Naive thymus-derived CD4-positive, alpha-beta T cell (primary cell): ENCODE results near the gene REEP1. TPM values are rescaled to one million over a fixed set of nuclear protein-coding genes. Genes with fewer than 3 reads are reported as not detected.
"Not testable (repeated sequence)": the region's sequence is repeated elsewhere in the genome, so short reads cannot be mapped to it uniquely, and the experiment has no call there.

Source experiments
- ATAC-seq: fragments of 150-1000 bp; cut with Tn5 transposase; 2 replicates; pipeline ENCODE4 v1.10.0; 2021; ENCODE audit warnings: mild to moderate bottlenecking, moderate library complexity
- CTCF ChIA-PET: fragments of 350-600 bp; sonication (Branson Sonifier 250); formaldehyde crosslinking; loops from one replicate; lab custom pipeline; 2021; ENCODE audit warnings: antibody characterized with exemption; lab: Charles Lee
- POLR2A ChIA-PET: fragments of 350-600 bp; sonication (Branson Sonifier 250); formaldehyde crosslinking; loops from one replicate; lab custom pipeline; 2021; ENCODE audit warnings: antibody characterized with exemption, inconsistent platforms; lab: Charles Lee
- DNase-seq, 9 donors: peaks; one replicate each; pipeline versions ENCODE4 v3.0.0 to v3.0.0-alpha.2; 2020 to 2022; ENCODE audit warnings: mixed read lengths in 1 of 9
- H3K27ac ChIP-seq: one replicate; pipeline ENCODE4 v1.7.0; 2013; ENCODE audit warnings: mild to moderate bottlenecking, low read depth, low read length, moderate library complexity
- H3K27me3 ChIP-seq, 2 donors: one replicate each; pipeline ENCODE4 v1.7.0; 2013; ENCODE audit warnings: low read length in 2 of 2, mild to moderate bottlenecking in 2 of 2, moderate library complexity in 2 of 2; ENCODE audit not compliant: control insufficient read depth in 2 of 2, insufficient read depth in 2 of 2
- H3K36me3 ChIP-seq, 3 experiments: 1 replicate in 2 of 3; 2 replicates in 1 of 3; pipeline ENCODE4 v1.7.0; 2013; ENCODE audit warnings: low read length in 3 of 3, mild to moderate bottlenecking in 3 of 3, moderate library complexity in 1 of 3; ENCODE audit not compliant: insufficient read depth in 3 of 3, control insufficient read depth in 2 of 3
- H3K4me1 ChIP-seq, 2 donors: one replicate each; pipeline ENCODE4 v1.7.0; 2013; ENCODE audit warnings: low read length in 2 of 2, mild to moderate bottlenecking in 2 of 2, moderate library complexity in 1 of 2; ENCODE audit not compliant: control insufficient read depth in 2 of 2, insufficient read depth in 2 of 2
- H3K4me3 ChIP-seq: 2 replicates; pipeline ENCODE4 v1.7.0; 2013; ENCODE audit warnings: mild to moderate bottlenecking, low read length
- H3K9me3 ChIP-seq, 3 experiments: 1 replicate in 2 of 3; 2 replicates in 1 of 3; pipeline ENCODE4 v1.7.0; 2013; ENCODE audit warnings: low read length in 3 of 3; ENCODE audit not compliant: control insufficient read depth in 2 of 3
- H3K27ac Mint-ChIP-seq, 9 donors: one replicate each; pipeline ENCODE4 v1.8.0; 2020 to 2022; ENCODE audit warnings: mixed read lengths in 9 of 9, mild to moderate bottlenecking in 8 of 9, moderate library complexity in 5 of 9, inconsistent platforms in 2 of 9
- H3K27me3 Mint-ChIP-seq, 5 donors: one replicate each; pipeline ENCODE4 v1.8.0; 2021 to 2022; ENCODE audit warnings: mixed read lengths in 5 of 5, mild to moderate bottlenecking in 1 of 5
- H3K36me3 Mint-ChIP-seq, 5 donors: one replicate each; pipeline ENCODE4 v1.8.0; 2020 to 2022; ENCODE audit warnings: mixed read lengths in 5 of 5, mild to moderate bottlenecking in 3 of 5, inconsistent platforms in 1 of 5
- H3K4me1 Mint-ChIP-seq, 7 donors: one replicate each; pipeline ENCODE4 v1.8.0; 2020 to 2022; ENCODE audit warnings: mixed read lengths in 7 of 7, mild to moderate bottlenecking in 3 of 7, inconsistent platforms in 1 of 7
- H3K4me3 Mint-ChIP-seq, 10 donors: one replicate each; pipeline ENCODE4 v1.8.0; 2020 to 2022; ENCODE audit warnings: mild to moderate bottlenecking in 10 of 10, mixed read lengths in 10 of 10, moderate library complexity in 6 of 10, inconsistent platforms in 2 of 10
- H3K9me3 Mint-ChIP-seq, 11 donors: one replicate each; pipeline ENCODE4 v1.8.0; 2020 to 2022; ENCODE audit warnings: mixed read lengths in 11 of 11, mild to moderate bottlenecking in 4 of 11, inconsistent platforms in 1 of 11, moderate library complexity in 1 of 11
- intact Hi-C, 2 donors: fragments of 100-400 bp; cut with micrococcal nuclease; formaldehyde crosslinking; loops; one replicate each; pipeline ENCODE4 v1.15.1; 2023
- polyA plus RNA-seq, 2 donors: library from polyadenylated mRNA; unstranded; fragments of 300-500 nt; fragmentation: Illumina TruSeq; gene quantifications; one replicate each; pipeline ENCODE4 v1.2.3, GENCODE V29; 2021
- total RNA-seq, 6 experiments: library from RNA in 5 of 6; stranded (reverse) in 5 of 6; gene quantifications; 1 replicate in 5 of 6; 2 replicates in 1 of 6; pipeline ENCODE4 v1.2.3 and lab custom pipeline; 2021 to 2026

Gene REEP1
- total and polyA plus RNA-seq, 7 experiments from 2014 or later, result 0.05 to 0.45 (median 0.29) TPM

- peaks cover 0 to 3% (median 0%) of the 10 kb centered on the region in 7 donors for H3K4me1 Mint-ChIP-seq
- H3K36me3 ChIP-seq, result no peaks in the 10 kb centered on the region
- DNase-seq (no peak), ATAC-seq (no peak)
- ChIA-PET POLR2A (interaction anchor here (1.4 kb wide), 1 partner anchor 209 kb away, joined by 4 read pairs; the partner anchor contains the start of gene KDM3A), CTCF (no interaction called here)
- intact Hi-C loops, result no loop called here
- no peaks in the 10 kb centered on the region for H3K36me3 Mint-ChIP-seq
- H3K27me3 Mint-ChIP-seq, result peaks cover 0 to 9% (median 0%) of the 10 kb centered on the region in 5 donors
- no peaks in the 10 kb centered on the region for H3K9me3 ChIP-seq
- H3K27me3 ChIP-seq, result no peaks in the 10 kb centered on the region
- no peak overlapping the region for H3K27ac ChIP-seq
- no peak overlapping the region for H3K4me3 ChIP-seq
- no peak overlapping the region for H3K27ac Mint-ChIP-seq
- no peak overlapping the region for H3K4me3 Mint-ChIP-seq
- H3K9me3 Mint-ChIP-seq, result no peaks in the 10 kb centered on the region
- H3K4me1 ChIP-seq, result no peaks in the 10 kb centered on the region
These were observed 105.6 kb downstream of the REEP1 start for GRCh38 chr2:86231680-86232372.

DNA sequence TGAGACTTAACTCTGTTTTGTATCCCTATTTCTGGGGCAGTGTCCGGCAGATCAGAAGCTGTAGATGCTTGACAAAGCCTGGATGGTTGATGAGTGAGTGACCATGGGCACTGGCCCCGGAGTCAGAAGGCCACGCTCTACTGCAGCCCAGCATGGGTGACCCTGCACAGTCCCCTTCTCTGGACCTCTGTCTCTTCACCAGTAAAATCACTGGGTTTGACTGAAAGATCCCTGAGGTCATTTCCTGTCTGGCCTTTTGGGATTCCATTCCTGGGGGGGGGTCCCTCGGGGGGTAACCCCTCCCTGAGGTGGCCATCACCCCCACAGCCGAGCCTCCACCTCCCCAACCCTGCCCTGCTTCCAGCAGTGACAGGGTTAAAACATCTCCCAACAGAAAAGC lies 106.5 kb downstream of the REEP1 start:
- Mint-ChIP-seq H3K4me1 (peaks cover 0 to 4% (median 2%) of the 10 kb centered on the region in 7 donors), H3K27ac (no peak overlapping the region), H3K36me3 (no peaks in the 10 kb centered on the region), H3K4me3 (no peak overlapping the region), H3K9me3 (no peaks in the 10 kb centered on the region), H3K27me3 (peaks cover 0 to 9% (median 0%) of the 10 kb centered on the region in 5 donors)
- no peaks in the 10 kb centered on the region for H3K36me3 ChIP-seq
- no peaks in the 10 kb centered on the region for H3K4me1 ChIP-seq
- no peak for DNase-seq
- no peak for ATAC-seq
- ChIA-PET POLR2A (no interaction called here), CTCF (no interaction called here)
- no peak overlapping the region for H3K27ac ChIP-seq
- no peak overlapping the region for H3K4me3 ChIP-seq
- H3K27me3 ChIP-seq, result no peaks in the 10 kb centered on the region
- intact Hi-C loops, result no loop called here
- H3K9me3 ChIP-seq, result no peaks in the 10 kb centered on the region

DNA sequence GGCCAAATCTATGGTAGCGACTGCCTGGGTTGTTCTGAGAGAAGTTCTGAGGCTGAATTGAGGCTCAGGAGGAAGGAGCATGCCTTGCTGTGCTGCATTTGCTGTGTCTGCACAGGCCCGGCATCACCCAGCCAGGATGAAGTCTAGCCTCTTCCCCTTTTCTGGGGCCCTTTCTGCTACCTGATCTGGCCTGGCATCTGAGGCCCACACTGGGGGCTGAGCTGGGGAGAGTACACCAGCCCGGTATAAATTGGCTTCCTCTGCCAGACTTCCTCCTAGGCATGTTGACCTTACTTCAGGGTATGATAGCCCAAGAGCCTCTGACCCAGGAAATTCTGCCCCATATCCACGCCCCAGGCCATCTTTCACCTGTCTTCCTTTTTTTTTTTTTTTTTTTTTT lies 108.2 kb downstream of the REEP1 start:
- H3K9me3 Mint-ChIP-seq, result no peaks in the 10 kb centered on the region
- no peaks in the 10 kb centered on the region for H3K36me3 ChIP-seq
- H3K4me1 Mint-ChIP-seq, result peaks cover 11 to 18% (median 15%) of the 10 kb centered on the region in 7 donors
- H3K27me3 ChIP-seq, result no peaks in the 10 kb centered on the region
- ChIA-PET POLR2A (interaction anchor here (0.5 kb wide), 2 partner anchors 31 to 34 kb away, joined by 3 to 5 read pairs; no protein-coding TSS in a partner anchor), CTCF (no interaction called here)
- H3K27ac ChIP-seq, result no peak overlapping the region
- ATAC-seq, result no peak
- no peak overlapping the region for H3K4me3 ChIP-seq
- no peaks in the 10 kb centered on the region for H3K36me3 Mint-ChIP-seq
- no peak overlapping the region for H3K27ac Mint-ChIP-seq
- no peaks in the 10 kb centered on the region for H3K9me3 ChIP-seq
- DNase-seq, result no peak
- peaks cover 0 to under 1% (median 0%) of the 10 kb centered on the region in 5 donors for H3K27me3 Mint-ChIP-seq
- intact Hi-C loops, result loop anchor here in 1 of 2 donors (10.0 kb wide), 1 partner anchor 216 kb away; the partner anchor contains the start of gene KDM3A
- peaks cover 0 to 4% of the 10 kb centered on the region in 2 donors for H3K4me1 ChIP-seq
- no peak overlapping the region for H3K4me3 Mint-ChIP-seq

GRCh38 chr2:86228574-86228973 lies 108.9 kb downstream of the REEP1 start:
- H3K4me1 ChIP-seq, H3K27ac Mint-ChIP-seq, ATAC-seq, DNase-seq, H3K36me3 Mint-ChIP-seq, H3K36me3 ChIP-seq, H3K4me3 Mint-ChIP-seq, H3K4me3 ChIP-seq, H3K9me3 ChIP-seq, CTCF ChIA-PET, H3K9me3 Mint-ChIP-seq, H3K27me3 ChIP-seq, POLR2A ChIA-PET, H3K27ac ChIP-seq, H3K27me3 Mint-ChIP-seq: not testable (repeated sequence)
- intact Hi-C loops, result loop anchor here in 1 of 2 donors (10.0 kb wide), 1 partner anchor 216 kb away; the partner anchor contains the start of gene KDM3A
- H3K4me1 Mint-ChIP-seq, result peaks cover 13 to 23% (median 19%) of the 10 kb centered on the region in 7 donors

- intact Hi-C loops, result loop anchor here in 1 of 2 donors (10.0 kb wide), 1 partner anchor 217 kb away; the partner anchor contains the start of gene KDM3A
- peaks cover 13 to 24% (median 21%) of the 10 kb centered on the region in 7 donors for H3K4me1 Mint-ChIP-seq
- Histone ChIP-seq H3K9me3 (no peaks in the 10 kb centered on the region), H3K27ac (no peak overlapping the region), H3K27me3 (no peaks in the 10 kb centered on the region), H3K36me3 (no peaks in the 10 kb centered on the region), H3K4me3 (no peak overlapping the region), H3K4me1 (peaks cover 0 to 4% of the 10 kb centered on the region in 2 donors)
- POLR2A ChIA-PET, result no interaction called here
- CTCF ChIA-PET, result no interaction called here
- no peak overlapping the region for H3K4me3 Mint-ChIP-seq
- H3K9me3 Mint-ChIP-seq, result no peaks in the 10 kb centered on the region
- H3K27me3 Mint-ChIP-seq, result no peaks in the 10 kb centered on the region
- H3K36me3 Mint-ChIP-seq, result no peaks in the 10 kb centered on the region
- DNase-seq (no peak), ATAC-seq (no peak)
- H3K27ac Mint-ChIP-seq, result peak overlapping the region in 1 of 9 donors; percentile 28
These were observed 109.7 kb downstream of the REEP1 start for GRCh38 chr2:86227685-86228084.

- intact Hi-C loops, result loop anchor here in 1 of 2 donors (10.0 kb wide), 1 partner anchor 218 kb away; the partner anchor contains the start of gene KDM3A
- Mint-ChIP-seq H3K9me3 (no peaks in the 10 kb centered on the region), H3K36me3 (no peaks in the 10 kb centered on the region), H3K4me3 (peak overlapping the region in 2 of 10 donors; percentile 18 to 41), H3K27me3 (no peaks in the 10 kb centered on the region), H3K27ac (peak overlapping the region in 3 of 9 donors; percentile 17 to 51 (median 20)), H3K4me1 (peaks cover 13 to 24% (median 21%) of the 10 kb centered on the region in 7 donors)
- H3K27me3 ChIP-seq, result no peaks in the 10 kb centered on the region
- no peaks in the 10 kb centered on the region for H3K36me3 ChIP-seq
- ChIA-PET CTCF (no interaction called here), POLR2A (interaction anchor here (1.5 kb wide), 1 partner anchor 216 kb away, joined by 4 read pairs; no protein-coding TSS in a partner anchor)
- H3K4me1 ChIP-seq, result peaks cover 0 to 4% of the 10 kb centered on the region in 2 donors
- DNase-seq (no peak), ATAC-seq (no peak)
- no peak overlapping the region for H3K4me3 ChIP-seq
- no peak overlapping the region for H3K27ac ChIP-seq
- H3K9me3 ChIP-seq, result no peaks in the 10 kb centered on the region
These were observed 110.5 kb downstream of the REEP1 start for GRCh38 chr2:86226636-86227520.
